HG03159 (cell line): ENCODE results near the gene DBH.

Source experiments
- ATAC-seq: cut with Tn5 transposase; IDR thresholded peaks from one replicate; pipeline ENCODE4 v1.9.1; 2021; ENCODE audit warnings: mild to moderate bottlenecking, moderate library complexity; ENCODE audit not compliant: unreplicated experiment

The DBH gene

DNA sequence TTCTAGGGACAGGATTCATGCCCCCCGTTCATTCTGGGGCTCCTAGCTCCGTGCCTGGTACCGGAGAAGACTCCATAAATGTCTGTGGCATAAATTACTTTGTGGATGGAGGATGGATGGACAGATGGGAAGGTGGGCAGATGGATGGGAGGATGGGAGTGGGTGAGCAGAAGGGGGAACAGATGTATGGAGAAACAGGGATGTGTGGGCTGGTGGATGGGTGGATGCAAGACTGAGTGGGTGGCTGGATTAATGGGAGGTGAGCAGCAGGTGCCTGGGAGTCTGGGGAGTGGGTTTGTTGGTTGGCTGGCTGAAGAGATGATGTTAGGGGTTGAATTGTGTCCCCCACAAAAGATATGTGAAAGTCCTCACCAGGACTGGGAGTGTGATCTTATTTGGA, 58.5 kb downstream of the DBH start:
- ATAC-seq: no peak

DNA sequence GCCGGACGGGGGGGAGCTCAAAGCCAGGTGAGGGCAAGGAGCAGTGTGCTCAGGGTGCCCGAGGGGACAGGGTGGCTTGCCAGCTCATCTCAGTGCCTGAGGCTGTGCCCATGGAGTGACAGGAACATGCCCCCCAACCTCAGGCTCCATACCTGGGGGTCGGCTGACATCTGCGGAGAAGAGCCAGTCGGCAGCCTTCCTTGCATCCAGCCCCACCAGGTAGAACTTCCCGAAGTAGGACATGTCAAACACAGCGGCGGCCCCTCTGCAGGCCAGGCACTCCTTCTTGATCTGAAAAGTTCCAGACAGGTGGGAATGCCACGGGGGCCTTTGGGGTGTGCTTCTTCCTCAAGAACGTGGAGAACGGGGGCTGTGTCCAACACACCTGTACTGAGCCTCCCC, 59.9 kb downstream of the DBH start:
- ATAC-seq: no peak

GRCh38 chr9:133699546-133699945, 63.4 kb downstream of the DBH start:
- ATAC-seq: no peak

DNA sequence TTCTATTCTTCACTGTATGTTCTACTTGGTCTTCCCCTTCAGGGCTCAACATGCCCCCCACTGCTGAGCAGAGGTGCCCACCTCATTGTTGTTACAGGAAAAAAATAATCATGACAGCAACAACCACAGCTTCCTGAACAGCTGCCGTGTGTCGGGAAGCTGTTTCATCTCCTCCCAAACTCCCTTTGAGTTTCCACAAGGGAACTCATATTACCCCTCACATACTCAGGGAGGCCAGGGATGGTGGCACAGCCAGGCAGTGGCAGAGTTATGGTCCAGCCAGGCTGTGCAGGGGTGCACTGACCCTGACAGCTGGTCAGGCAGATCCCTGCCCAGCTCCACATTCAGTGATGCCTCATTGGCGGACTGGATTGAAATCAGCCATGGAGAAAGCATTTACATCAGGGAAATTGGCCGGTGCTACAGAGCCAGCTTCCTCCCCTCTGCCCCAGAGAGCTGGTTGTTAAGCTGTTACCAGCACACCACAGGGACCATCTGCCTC, 64.7 kb downstream of the DBH start:
- ATAC-seq: no peak

DNA sequence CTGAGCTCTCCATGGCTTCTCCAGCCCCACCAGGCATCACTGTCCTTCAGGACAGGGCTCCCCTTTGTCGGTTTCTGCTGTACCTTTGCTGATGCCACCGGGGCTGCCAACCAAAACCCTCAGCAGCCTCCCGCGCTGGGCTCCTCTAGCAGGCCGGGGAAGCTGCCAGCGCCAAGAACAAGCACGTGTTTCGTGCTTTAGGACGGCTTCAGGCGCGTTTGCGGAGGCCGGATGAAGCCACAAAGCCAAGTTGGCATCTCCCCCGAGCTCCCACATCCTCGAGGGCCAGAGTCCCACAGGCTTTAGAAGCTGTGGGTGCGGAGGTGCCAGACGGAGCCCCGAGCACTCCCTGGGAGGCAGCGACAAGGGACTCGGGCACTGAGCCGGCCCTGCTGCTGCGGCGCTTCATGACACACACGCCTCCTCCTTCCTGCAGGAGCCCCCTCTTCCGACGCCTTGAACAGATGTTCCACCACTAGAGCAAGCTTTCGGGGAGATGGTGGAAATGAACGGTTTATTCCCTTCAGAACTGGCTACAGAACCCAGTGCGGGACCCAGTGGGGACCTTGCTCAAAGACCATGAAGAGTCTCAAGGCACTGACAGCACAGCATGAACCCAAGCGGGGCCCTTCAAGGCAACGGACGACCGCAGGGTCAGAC, 65.3 kb downstream of the DBH start:
- no peak for ATAC-seq

DNA sequence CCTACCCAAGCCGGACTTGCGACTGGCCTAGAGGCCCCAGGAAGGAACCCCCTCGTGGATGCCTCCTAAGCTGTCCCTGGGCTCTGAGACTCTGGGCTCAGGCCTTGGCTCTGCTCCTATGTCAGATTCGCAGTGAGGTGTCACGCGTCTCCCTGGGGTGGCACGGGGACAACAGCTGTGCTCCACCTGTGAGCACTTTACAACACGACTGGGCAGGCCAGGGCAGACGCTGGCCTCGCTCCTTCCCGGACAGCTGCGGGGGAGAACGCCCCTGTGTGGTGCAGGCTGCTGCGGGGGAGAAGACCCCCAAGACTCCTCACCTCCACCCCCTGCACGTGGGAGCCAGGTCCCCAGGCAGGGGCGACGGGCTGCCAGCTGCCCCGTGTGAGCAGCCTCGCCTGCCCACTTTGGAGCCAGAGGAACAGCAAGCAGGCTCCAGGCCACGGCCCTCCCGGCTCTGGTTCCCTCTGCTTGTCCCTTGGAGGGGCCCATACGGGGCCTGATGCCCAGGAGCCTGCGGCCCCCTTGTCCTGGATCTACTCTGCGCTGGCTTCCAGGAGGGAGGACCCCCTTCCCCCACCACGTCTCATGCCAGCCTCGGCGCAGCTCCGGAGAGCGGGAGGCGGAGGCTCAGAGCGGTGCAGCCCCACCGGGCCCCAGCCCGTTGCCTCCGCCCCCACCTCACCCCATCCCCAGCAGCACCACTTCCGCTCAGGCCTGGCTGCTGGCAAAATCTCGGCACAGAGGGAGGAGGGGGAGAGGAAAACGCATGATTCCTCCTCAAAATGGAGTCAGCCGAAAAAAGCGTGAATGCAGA, 66.0 kb downstream of the DBH start:
- ATAC-seq: no peak

DNA sequence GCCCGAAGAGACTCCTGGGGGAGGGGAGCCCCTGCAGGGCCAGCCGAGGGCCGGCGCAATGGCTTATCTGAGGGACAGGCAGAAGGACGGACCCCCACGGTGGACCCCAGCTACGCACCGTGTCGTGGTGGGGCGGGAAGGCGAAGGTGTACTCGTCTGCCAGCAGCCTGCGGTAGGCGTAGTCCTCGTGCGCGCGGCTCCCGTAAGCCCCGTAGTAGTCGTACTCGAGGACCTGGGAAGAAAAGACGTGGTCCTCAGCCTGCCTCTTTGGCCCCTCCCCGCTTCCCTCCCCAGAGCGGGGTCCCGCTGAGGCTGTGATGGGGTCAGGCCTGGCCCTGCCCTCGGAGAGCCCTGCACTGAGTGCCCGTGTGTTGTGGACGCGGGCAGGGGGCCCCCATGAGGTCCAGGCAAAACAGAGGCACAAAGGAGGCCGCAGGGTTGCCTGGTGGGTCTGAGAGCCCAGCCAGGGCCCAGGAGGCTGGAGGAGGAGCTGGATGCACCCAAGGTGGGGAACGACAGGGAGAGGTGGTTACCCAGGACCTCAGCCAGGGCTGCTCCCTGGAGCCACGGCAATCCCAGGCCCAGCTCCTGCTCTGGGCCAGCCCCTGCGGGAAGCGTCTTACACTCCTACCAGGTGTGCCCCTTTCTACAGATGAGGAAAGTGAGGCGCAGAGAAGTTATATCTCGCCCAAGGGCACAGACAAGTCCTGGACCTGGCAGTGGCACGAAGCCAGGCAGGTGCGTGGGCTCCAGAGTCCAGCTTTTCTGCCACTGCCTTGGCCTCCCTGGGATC, 66.8 kb downstream of the DBH start:
- no peak for ATAC-seq

- ATAC-seq: no peak
These were observed 67.6 kb downstream of the DBH start for GRCh38 chr9:133703591-133704399.

DNA sequence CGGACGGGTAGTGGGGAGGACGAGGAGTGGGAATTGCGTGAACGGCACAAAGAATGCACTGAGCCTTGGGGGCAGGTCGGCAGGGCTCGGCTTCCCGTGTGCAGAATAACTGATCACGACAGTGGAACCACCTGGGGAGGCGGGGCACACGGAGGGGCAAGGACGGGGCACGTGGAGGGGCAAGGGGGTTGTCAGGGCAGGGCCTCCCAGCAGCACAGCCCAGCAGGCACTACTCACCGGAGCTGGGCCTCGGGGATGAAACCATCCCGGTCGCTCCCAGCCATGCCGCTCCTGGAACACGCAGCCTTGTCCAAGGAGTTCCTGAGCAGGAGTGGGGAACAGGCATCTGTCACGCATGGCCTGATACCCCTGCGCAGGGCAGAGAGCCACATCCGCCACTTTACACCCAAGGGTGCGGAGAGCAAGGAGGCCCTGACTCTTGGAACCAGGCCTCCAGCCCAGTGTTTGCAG, 68.6 kb downstream of the DBH start:
- ATAC-seq: no peak

GRCh38 chr9:133705576-133705975, 69.4 kb downstream of the DBH start:
- ATAC-seq: no peak

GRCh38 chr9:133706307-133707050, 70.3 kb downstream of the DBH start:
- no peak for ATAC-seq

GRCh38 chr9:133707065-133707762, 71.1 kb downstream of the DBH start:
- no peak for ATAC-seq

DNA sequence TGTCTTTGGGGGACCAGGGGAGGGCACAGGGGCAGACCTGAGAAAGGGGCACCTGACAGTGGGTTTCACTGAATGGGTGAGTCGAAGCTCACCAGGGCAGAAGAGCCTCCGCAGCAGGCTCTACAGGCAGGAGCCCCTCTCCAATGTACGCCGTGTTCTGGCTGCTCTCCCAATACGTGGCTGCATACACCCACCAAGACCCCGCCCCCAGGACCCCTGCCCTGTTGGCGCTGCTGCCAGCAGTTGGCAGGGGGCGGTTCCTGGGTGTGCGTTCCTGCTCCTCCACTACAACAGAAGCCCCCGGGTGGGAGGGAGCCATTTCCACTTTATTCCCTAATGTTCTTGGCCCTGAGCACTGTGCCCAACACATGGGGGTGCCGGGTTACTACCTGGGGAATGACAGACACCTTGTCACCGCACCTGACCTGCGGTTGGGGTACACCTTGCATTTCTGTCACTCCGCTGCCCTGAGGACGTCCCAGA, 71.6 kb downstream of the DBH start:
- no peak for ATAC-seq

DNA sequence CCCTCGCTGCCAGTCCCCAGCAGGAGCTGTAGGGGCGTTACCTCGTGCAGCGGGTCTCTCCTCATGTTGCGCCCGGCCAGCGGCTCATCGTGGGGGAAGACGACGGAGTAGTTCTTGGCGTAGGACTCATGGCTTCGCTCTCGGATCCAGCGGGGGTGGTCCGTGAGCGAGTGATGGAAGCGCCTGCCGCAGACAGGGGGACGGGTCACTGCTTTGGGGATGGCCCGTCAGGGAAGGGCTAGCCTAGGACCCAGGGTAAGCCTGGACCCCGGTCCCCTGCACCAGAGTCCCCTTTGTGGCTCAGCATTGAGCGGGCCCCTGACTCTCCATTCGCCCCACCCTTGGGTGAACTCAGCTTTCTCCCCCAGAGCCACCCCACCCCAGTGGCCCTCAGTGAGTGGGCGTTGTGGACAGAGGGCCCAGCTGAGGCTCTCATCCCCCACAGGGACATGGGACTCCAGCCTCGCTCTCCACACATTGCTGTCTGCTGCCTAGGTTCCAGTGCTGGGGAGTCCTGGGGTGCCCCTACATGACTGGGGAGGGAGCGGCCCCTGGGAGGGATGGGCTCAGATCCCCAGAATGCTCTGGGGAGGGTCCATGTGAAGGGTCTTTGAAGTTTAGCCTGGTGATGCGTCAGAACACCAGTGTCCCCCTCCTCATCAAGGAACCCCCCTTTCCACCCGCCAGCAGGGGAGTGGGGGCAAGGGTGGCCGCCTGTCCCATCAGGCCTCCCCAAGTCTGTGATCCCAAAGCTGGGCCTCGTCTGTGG, 72.3 kb downstream of the DBH start:
- no peak for ATAC-seq
